Mammary epithelial cell (primary cell): Measurements from ENCODE around the gene RC3H2.

ENCODE experiments used
- EZH2 ChIP-seq: IDR thresholded peaks from 2 replicates; pipeline ENCODE4 v1.6.1; 2012; ENCODE audit warnings: low read length, inconsistent platforms, borderline replicate concordance
- TF ChIP-seq, protein P1 (sequence below), 2 donors: IDR thresholded peaks in 1 of 2; conservative IDR thresholded peaks in 1 of 2; 2 replicates each; pipeline ENCODE4 v1.5.1; 2011 to 2012; ENCODE audit warnings: inconsistent platforms in 2 of 2, low read length in 2 of 2, mild to moderate bottlenecking in 2 of 2, control low read depth in 1 of 2, low read depth in 1 of 2; ENCODE audit not compliant: insufficient read depth in 1 of 2; ENCODE audit errors: extremely low read depth in 1 of 2

DNA sequence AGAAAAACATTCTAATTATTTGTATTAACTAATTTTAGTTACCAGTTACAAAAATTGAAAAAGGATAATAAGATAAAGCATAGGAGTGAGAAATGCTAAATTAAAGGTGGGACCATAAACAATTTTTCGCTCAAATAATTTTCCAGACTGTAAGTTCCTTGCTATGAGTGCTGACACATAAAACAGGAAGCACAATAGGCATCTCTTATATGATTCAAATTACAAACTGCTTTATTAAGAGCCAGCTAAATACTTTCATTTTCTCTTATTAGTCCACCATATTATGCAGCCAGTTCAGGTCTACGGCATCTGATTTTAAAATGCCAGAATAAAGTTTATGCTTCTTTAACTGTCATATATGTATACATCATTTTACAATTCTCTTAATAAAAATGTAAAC lies 4.4 kb downstream of the RC3H2 start:
- TF ChIP-seq, protein P1, sequence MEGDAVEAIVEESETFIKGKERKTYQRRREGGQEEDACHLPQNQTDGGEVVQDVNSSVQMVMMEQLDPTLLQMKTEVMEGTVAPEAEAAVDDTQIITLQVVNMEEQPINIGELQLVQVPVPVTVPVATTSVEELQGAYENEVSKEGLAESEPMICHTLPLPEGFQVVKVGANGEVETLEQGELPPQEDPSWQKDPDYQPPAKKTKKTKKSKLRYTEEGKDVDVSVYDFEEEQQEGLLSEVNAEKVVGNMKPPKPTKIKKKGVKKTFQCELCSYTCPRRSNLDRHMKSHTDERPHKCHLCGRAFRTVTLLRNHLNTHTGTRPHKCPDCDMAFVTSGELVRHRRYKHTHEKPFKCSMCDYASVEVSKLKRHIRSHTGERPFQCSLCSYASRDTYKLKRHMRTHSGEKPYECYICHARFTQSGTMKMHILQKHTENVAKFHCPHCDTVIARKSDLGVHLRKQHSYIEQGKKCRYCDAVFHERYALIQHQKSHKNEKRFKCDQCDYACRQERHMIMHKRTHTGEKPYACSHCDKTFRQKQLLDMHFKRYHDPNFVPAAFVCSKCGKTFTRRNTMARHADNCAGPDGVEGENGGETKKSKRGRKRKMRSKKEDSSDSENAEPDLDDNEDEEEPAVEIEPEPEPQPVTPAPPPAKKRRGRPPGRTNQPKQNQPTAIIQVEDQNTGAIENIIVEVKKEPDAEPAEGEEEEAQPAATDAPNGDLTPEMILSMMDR (conservative IDR thresholded peaks at IDR 0.05 in 1 of 2, IDR thresholded peaks at IDR 0.05 in 1 of 2; ENCODE audit: extremely low read depth in 1 of 2, insufficient read depth in 1 of 2, low read depth in 1 of 2, low read length in 2 of 2), result no peak
- no peak for TF ChIP-seq EZH2
